K562 (cell line): ENCODE data around the gene SNX3. TPM values are rescaled to one million over a fixed set of nuclear protein-coding genes. Genes with fewer than 3 reads are reported as not detected.

Experiments
- AFF1 ChIP-seq, 2 experiments: fragments of 450-650 bp; IDR thresholded peaks; 2 replicates each; pipeline ENCODE4 v1.6.1; 2018; ENCODE audit warnings: mild to moderate bottlenecking in 2 of 2, low read depth in 1 of 2; ENCODE audit not compliant: partially characterized antibody in 2 of 2
- IFI16 ChIP-seq: fragments of 250-450 bp; sonication (Bioruptor Pico); IDR thresholded peaks from 2 replicates; pipeline ENCODE4 v2.1.2; 2022; ENCODE audit warnings: mild to moderate bottlenecking, inconsistent platforms
- MAZ ChIP-seq, 2 experiments: fragments of 450-650 bp in 1 of 2; sonication (generic) in 1 of 2; formaldehyde crosslinking; IDR thresholded peaks in 1 of 2; conservative IDR thresholded peaks in 1 of 2; 2 replicates each; pipeline versions ENCODE4 v1.4.0 to v1.5.0; 2020; ENCODE audit warnings: mild to moderate bottlenecking in 1 of 2, missing genetic modification reagents in 1 of 2
- NUFIP1 ChIP-seq: fragments of 450-650 bp; IDR thresholded peaks from 2 replicates; pipeline ENCODE4 v1.6.1; 2018; ENCODE audit not compliant: partially characterized antibody
- STAG1 ChIP-seq: sonication (generic); formaldehyde crosslinking; IDR thresholded peaks from 2 replicates; pipeline ENCODE4 v1.5.0; 2020; ENCODE audit warnings: missing genetic modification reagents, borderline replicate concordance
- ZEB2 ChIP-seq: fragments of 450-650 bp; IDR thresholded peaks from 2 replicates; pipeline ENCODE4 v1.6.1; 2016
- ZNF384 ChIP-seq: IDR thresholded peaks from 2 replicates; pipeline ENCODE4 v1.6.1; 2012; ENCODE audit warnings: low read depth, low read length, improper control_type of control experiment
- polyA plus RNA-seq, 8 experiments: library from polyadenylated mRNA; depleted of rRNA in 4 of 8; stranded (reverse) in 5 of 8; unstranded in 3 of 8; fragments of >200 nt; fragmentation: Nextera tagmentation in 2 of 8; fragmentation: Illumina TruSeq in 1 of 8; extraction: Ambion mirVana in 2 of 8; extraction: Trizol in 1 of 8; gene quantifications; 2 replicates each; pipeline versions ENCODE4 v1.2.1 to v1.2.3, GENCODE V29; 2011 to 2014; ENCODE audit warnings: inconsistent platforms in 1 of 8, missing spikeins in 1 of 8
- total RNA-seq, 7 experiments: library from RNA; depleted of rRNA in 6 of 7; stranded (reverse); fragments of >200 nt in 6 of 7; fragmentation: Illumina TruSeq in 2 of 7; extraction: Trizol in 2 of 7; gene quantifications; 2 replicates each; pipeline versions ENCODE4 v1.2.1 to v1.2.3, GENCODE V29; 2011 to 2021; ENCODE audit warnings: low replicate concordance in 1 of 7
- TF ChIP-seq, protein P1 (sequence below): fragments of 200-800 bp; sonication (Bioruptor generic); IDR thresholded peaks from 2 replicates; pipeline ENCODE4 v1.6.1; 2016; ENCODE audit warnings: missing genetic modification characterization, missing compliant biosample characterization
- TF ChIP-seq, protein P2 (sequence below), 2 experiments: fragments of 450-650 bp; formaldehyde crosslinking in 1 of 2; IDR thresholded peaks; 2 replicates each; pipeline versions ENCODE4 v1.4.0 to v1.6.1; 2014 to 2020; ENCODE audit warnings: mild to moderate bottlenecking in 2 of 2, borderline replicate concordance in 1 of 2, low read depth in 1 of 2

The SNX3 gene
- total and polyA plus RNA-seq, 9 of the 15 experiments (the other 6 are each of a cell fraction or from before 2014, with no cell fraction given): 48.9 to 410 (median 159) TPM

DNA sequence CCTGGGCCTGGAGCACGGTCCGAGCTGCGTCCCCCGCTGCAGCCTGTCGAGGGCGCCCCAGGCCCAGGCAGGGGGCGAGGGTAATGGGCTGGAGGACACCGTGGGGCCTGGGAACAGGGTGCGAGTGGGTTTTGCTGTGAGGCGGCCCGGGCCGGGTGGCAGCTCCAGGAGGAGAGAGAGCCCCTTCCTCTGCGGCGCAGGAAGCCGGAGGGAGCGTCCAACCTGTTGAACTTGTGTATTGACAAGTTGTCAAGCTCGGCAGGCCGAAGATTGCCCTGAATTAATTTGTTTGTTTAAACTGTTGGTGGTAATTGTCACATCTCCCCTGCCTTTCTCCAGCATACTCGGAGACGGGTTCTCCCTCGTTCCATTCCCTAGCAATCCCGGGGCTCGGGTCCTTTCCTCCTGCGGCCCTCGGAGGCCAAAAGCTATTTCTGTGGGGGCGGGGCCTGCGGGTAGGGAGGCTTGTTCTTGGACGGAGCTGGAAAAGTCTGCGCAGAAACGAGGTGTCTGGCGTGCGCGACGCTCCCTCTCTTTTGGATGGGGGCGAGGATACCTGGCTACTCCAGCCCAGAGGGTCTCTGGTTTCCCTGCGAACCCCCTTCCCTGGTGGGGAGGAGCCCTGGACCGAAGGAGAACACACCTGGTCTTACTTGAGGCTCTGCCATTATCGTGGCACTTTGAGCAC is 85.1 kb downstream of the SNX3 start (continued):
- TF ChIP-seq ZEB2 (no peak), ZNF384 (no peak), NUFIP1 (no peak), MAZ (CRISPR knock-in tag; conservative IDR thresholded peaks at IDR 0.05 in 1 of 2, IDR thresholded peaks at IDR 0.05 in 1 of 2) (peak in 1 of 2 experiments; percentile 37; a peak in 1 of 4 replicates), STAG1 (peak; percentile 56; the same call in 1 of the 2 replicates), AFF1 (IDR thresholded peaks at IDR 0.05; ENCODE audit: low read depth in 1 of 2, partially characterized antibody in 2 of 2) (no peak), IFI16 (CRISPR knock-in tag) (no peak)
- TF ChIP-seq, protein P1, sequence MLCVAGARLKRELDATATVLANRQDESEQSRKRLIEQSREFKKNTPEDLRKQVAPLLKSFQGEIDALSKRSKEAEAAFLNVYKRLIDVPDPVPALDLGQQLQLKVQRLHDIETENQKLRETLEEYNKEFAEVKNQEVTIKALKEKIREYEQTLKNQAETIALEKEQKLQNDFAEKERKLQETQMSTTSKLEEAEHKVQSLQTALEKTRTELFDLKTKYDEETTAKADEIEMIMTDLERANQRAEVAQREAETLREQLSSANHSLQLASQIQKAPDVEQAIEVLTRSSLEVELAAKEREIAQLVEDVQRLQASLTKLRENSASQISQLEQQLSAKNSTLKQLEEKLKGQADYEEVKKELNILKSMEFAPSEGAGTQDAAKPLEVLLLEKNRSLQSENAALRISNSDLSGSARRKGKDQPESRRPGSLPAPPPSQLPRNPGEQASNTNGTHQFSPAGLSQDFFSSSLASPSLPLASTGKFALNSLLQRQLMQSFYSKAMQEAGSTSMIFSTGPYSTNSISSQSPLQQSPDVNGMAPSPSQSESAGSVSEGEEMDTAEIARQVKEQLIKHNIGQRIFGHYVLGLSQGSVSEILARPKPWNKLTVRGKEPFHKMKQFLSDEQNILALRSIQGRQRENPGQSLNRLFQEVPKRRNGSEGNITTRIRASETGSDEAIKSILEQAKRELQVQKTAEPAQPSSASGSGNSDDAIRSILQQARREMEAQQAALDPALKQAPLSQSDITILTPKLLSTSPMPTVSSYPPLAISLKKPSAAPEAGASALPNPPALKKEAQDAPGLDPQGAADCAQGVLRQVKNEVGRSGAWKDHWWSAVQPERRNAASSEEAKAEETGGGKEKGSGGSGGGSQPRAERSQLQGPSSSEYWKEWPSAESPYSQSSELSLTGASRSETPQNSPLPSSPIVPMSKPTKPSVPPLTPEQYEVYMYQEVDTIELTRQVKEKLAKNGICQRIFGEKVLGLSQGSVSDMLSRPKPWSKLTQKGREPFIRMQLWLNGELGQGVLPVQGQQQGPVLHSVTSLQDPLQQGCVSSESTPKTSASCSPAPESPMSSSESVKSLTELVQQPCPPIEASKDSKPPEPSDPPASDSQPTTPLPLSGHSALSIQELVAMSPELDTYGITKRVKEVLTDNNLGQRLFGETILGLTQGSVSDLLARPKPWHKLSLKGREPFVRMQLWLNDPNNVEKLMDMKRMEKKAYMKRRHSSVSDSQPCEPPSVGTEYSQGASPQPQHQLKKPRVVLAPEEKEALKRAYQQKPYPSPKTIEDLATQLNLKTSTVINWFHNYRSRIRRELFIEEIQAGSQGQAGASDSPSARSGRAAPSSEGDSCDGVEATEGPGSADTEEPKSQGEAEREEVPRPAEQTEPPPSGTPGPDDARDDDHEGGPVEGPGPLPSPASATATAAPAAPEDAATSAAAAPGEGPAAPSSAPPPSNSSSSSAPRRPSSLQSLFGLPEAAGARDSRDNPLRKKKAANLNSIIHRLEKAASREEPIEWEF: no peak
- TF ChIP-seq, protein P2, sequence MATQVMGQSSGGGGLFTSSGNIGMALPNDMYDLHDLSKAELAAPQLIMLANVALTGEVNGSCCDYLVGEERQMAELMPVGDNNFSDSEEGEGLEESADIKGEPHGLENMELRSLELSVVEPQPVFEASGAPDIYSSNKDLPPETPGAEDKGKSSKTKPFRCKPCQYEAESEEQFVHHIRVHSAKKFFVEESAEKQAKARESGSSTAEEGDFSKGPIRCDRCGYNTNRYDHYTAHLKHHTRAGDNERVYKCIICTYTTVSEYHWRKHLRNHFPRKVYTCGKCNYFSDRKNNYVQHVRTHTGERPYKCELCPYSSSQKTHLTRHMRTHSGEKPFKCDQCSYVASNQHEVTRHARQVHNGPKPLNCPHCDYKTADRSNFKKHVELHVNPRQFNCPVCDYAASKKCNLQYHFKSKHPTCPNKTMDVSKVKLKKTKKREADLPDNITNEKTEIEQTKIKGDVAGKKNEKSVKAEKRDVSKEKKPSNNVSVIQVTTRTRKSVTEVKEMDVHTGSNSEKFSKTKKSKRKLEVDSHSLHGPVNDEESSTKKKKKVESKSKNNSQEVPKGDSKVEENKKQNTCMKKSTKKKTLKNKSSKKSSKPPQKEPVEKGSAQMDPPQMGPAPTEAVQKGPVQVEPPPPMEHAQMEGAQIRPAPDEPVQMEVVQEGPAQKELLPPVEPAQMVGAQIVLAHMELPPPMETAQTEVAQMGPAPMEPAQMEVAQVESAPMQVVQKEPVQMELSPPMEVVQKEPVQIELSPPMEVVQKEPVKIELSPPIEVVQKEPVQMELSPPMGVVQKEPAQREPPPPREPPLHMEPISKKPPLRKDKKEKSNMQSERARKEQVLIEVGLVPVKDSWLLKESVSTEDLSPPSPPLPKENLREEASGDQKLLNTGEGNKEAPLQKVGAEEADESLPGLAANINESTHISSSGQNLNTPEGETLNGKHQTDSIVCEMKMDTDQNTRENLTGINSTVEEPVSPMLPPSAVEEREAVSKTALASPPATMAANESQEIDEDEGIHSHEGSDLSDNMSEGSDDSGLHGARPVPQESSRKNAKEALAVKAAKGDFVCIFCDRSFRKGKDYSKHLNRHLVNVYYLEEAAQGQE (IDR thresholded peaks at IDR 0.05; ENCODE audit: borderline replicate concordance): peak; percentile 58
- TF ChIP-seq, protein P2 (CRISPR knock-in tag; IDR thresholded peaks at IDR 0.05; ENCODE audit: low read depth): no peak
